ENCODE results near the gene RUBCN.

The RUBCN gene

GRCh38 chr3:197736491-197737318 is at the start of gene RUBCN:
RUBCN (minus strand) TSS chr3:197736904; CDS start chr3:197736719, 185 bp downstream.
- peak; percentile 83 for DNase-seq

- DNase-seq: no peak
These were observed 47.4 kb upstream of the RUBCN start for GRCh38 chr3:197784019-197784585.

- DNase-seq: no peak
These were observed 45.5 kb upstream of the RUBCN start for GRCh38 chr3:197782230-197782629.

GRCh38 chr3:197775317-197775716 is 38.6 kb upstream of the RUBCN start:
- DNase-seq: no peak

- no peak for DNase-seq
These were observed 25.1 kb upstream of the RUBCN start for GRCh38 chr3:197761784-197762183.

- DNase-seq: no peak
These were observed 21.8 kb upstream of the RUBCN start for GRCh38 chr3:197758512-197758911.

- no peak for DNase-seq
These were observed 20.0 kb upstream of the RUBCN start for GRCh38 chr3:197756704-197757103.

- DNase-seq: no peak
These were observed 16.6 kb upstream of the RUBCN start for GRCh38 chr3:197753263-197753662.

GRCh38 chr3:197752107-197752506 is 15.4 kb upstream of the RUBCN start:
- DNase-seq: no peak

- DNase-seq: peak; percentile 17
These were observed 14.4 kb upstream of the RUBCN start for GRCh38 chr3:197750858-197751737.

GRCh38 chr3:197750396-197750831 is 13.7 kb upstream of the RUBCN start:
- DNase-seq: peak; percentile 35

- peak; percentile 83 for DNase-seq
These were observed 13.1 kb upstream of the RUBCN start, which contains the start of gene FYTTD1 for GRCh38 chr3:197749601-197750395. FYTTD1 (plus strand) TSS chr3:197749883; CDS start chr3:197749972, 89 bp downstream.

GRCh38 chr3:197749315-197749600 is 12.6 kb upstream of the RUBCN start:
- no peak for DNase-seq

- DNase-seq: no peak
These were observed 12.1 kb upstream of the RUBCN start for GRCh38 chr3:197748597-197749314.

- DNase-seq: no peak
These were observed 10.1 kb upstream of the RUBCN start for GRCh38 chr3:197746801-197747237.

GRCh38 chr3:197746209-197746608 is 9.5 kb upstream of the RUBCN start:
- DNase-seq: no peak

GRCh38 chr3:197742787-197743186 is 6.1 kb upstream of the RUBCN start:
- no peak for DNase-seq

GRCh38 chr3:197737749-197738462 is 1.2 kb upstream of the RUBCN start:
- DNase-seq: no peak

GRCh38 chr3:197737319-197737649 is 580 bp upstream of the RUBCN start:
- DNase-seq: no peak

GRCh38 chr3:197736010-197736490 is 654 bp downstream of the RUBCN start:
- peak; percentile 19 for DNase-seq

- DNase-seq: no peak
These were observed 1.9 kb downstream of the RUBCN start for GRCh38 chr3:197734667-197735318.

All from activated CD4-positive, alpha-beta T cell treated with anti-CD3 and anti-CD28 coated beads for 1 hour (primary cell).